OCI-LY3 (cell line): ENCODE data around the gene BCAR1.
"Not testable (repeated sequence)": the region's sequence is repeated elsewhere in the genome, so short reads cannot be mapped to it uniquely, and the experiment has no call there.

Experiments used
- EZH2phosphoT487 ChIP-seq: fragments of 200-600 bp; shearing (Covaris generic); IDR thresholded peaks from 2 replicates; pipeline ENCODE4 v1.6.1; 2018; ENCODE audit warnings: antibody characterized with exemption, mixed run types, low read depth
- TF ChIP-seq, protein P1 (sequence below): fragments of 200-600, 300-600 bp; sonication (generic); IDR thresholded peaks from 2 replicates; pipeline ENCODE4 v1.5.1; 2014; ENCODE audit warnings: antibody characterized with exemption, low read length, low read depth

DNA sequence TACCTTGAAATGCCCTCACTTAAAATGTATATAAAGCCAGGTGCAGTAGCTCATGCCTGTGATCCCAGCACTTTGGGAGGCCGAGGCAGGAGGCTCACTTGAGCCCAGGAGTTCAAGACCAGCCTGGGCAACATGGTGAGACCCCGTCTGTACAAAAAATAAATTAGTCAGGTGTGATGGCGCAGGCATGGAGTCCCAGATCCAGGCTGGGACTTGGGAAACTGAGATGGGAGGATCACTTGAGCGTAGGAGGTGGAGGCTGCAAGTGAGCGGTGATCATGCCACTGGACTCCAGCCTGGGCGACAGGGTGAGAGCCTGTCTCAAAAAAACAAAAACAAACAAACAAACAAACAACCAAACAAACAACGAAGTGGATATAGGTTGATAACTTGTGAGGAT is 41.9 kb downstream of the BCAR1 start:
- TF ChIP-seq, protein P1, sequence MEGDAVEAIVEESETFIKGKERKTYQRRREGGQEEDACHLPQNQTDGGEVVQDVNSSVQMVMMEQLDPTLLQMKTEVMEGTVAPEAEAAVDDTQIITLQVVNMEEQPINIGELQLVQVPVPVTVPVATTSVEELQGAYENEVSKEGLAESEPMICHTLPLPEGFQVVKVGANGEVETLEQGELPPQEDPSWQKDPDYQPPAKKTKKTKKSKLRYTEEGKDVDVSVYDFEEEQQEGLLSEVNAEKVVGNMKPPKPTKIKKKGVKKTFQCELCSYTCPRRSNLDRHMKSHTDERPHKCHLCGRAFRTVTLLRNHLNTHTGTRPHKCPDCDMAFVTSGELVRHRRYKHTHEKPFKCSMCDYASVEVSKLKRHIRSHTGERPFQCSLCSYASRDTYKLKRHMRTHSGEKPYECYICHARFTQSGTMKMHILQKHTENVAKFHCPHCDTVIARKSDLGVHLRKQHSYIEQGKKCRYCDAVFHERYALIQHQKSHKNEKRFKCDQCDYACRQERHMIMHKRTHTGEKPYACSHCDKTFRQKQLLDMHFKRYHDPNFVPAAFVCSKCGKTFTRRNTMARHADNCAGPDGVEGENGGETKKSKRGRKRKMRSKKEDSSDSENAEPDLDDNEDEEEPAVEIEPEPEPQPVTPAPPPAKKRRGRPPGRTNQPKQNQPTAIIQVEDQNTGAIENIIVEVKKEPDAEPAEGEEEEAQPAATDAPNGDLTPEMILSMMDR: not testable (repeated sequence)
- TF ChIP-seq EZH2phosphoT487: not testable (repeated sequence)
